ENCODE measurements around the gene ARHGEF7. TPM values are rescaled to one million over a fixed set of nuclear protein-coding genes. Genes with fewer than 3 reads are reported as not detected.

The ARHGEF7 gene
- total and polyA plus RNA-seq, 5 donors from 2014 or later = 7.1 to 84.9 (median 9.8) TPM

- H3K4me1 Mint-ChIP-seq = peaks cover 0 to 2% (median 0%) of the 10 kb centered on the region in 4 donors
- no peak for ATAC-seq (ENCODE audit: low read depth in 2 of 2)
Observed at GRCh38 chr13:111317042-111317550, 202.0 kb downstream of the ARHGEF7 start.

DNA sequence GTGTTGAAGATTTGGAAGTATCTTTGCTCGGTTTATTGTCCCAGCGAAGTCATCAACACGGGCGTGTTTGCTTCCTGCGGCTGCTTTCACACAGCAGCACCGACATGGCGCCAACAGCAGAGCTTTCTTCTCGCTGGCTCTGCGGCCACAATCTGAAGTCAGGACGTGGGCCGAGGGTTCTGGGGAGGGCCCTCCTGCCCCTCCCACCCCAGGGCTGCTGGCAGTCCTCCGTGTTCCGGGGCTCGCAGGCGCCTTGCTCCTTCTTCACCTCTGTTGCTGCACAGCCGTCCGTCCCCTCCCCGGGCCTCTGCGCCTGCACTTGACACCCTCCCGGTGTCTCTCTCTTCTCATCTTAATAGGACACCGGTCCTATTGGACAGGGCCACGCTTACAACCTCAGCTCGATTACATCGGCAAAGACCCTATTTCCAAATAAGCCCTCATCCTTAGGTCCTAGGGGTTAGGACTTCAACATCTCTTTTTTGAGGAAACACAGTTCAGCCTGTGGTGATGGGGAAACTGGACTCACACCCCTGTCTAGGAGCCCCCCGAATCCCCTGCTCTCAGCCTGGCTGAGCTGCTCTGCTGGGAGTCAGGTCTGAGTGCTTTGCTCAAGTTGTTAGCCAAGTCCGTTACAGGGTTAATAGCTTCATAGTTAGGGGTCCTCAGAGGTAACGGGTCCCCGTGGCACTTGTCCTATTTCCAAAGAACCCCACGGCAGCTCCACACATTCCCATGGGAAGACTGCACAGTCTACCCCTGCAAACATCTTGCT is 202.6 kb downstream of the ARHGEF7 start:
- ATAC-seq (ENCODE audit: low read depth in 2 of 2) = no peak
- no peaks in the 10 kb centered on the region for H3K27me3 Mint-ChIP-seq
- H3K9me3 Mint-ChIP-seq = peaks cover 0 to 2% (median 0%) of the 10 kb centered on the region in 7 donors
- H3K4me3 Mint-ChIP-seq = peak overlapping the region in 1 of 4 donors; percentile 13
- no peak overlapping the region for H3K4me3 ChIP-seq (ENCODE audit: low read depth, low read length)
- H3K36me3 ChIP-seq (ENCODE audit: control insufficient read depth, insufficient read depth, low read length) = no peaks in the 10 kb centered on the region
- H3K4me1 Mint-ChIP-seq = peaks cover 0 to 2% (median 0%) of the 10 kb centered on the region in 4 donors
- H3K9me3 ChIP-seq (ENCODE audit: control insufficient read depth in 2 of 2, low read length in 2 of 2) = no peaks in the 10 kb centered on the region
- no peaks in the 10 kb centered on the region for H3K27me3 ChIP-seq (ENCODE audit: control insufficient read depth, insufficient read depth, low read length)
- no peak for DNase-seq
- H3K4me1 ChIP-seq (ENCODE audit: control insufficient read depth, insufficient read depth, low read length, poor library complexity, severe bottlenecking) = no peaks in the 10 kb centered on the region
- H3K36me3 Mint-ChIP-seq = peaks cover 18% of the 10 kb centered on the region
- H3K27ac Mint-ChIP-seq = no peak overlapping the region
- no peak overlapping the region for H3K27ac ChIP-seq (ENCODE audit: insufficient read depth, low read length, poor library complexity, severe bottlenecking)

More at GRCh38 chr13:111317042-111317550, 202.0 kb downstream of the ARHGEF7 start:
- no peaks in the 10 kb centered on the region for H3K27me3 ChIP-seq (ENCODE audit: control insufficient read depth, insufficient read depth, low read length)
- no peaks in the 10 kb centered on the region for H3K36me3 ChIP-seq (ENCODE audit: control insufficient read depth, insufficient read depth, low read length)
- Mint-ChIP-seq H3K27ac (no peak overlapping the region), H3K4me3 (peak overlapping the region in 1 of 4 donors; percentile 13), H3K9me3 (peaks cover 0 to 3% (median 0%) of the 10 kb centered on the region in 7 donors), H3K27me3 (no peaks in the 10 kb centered on the region), H3K36me3 (peaks cover 18% of the 10 kb centered on the region)
- no peaks in the 10 kb centered on the region for H3K9me3 ChIP-seq (ENCODE audit: control insufficient read depth in 2 of 2, low read length in 2 of 2)
- H3K4me1 ChIP-seq (ENCODE audit: control insufficient read depth, insufficient read depth, low read length, poor library complexity, severe bottlenecking) = no peaks in the 10 kb centered on the region
- DNase-seq = no peak
- no peak overlapping the region for H3K27ac ChIP-seq (ENCODE audit: insufficient read depth, low read length, poor library complexity, severe bottlenecking)
- no peak overlapping the region for H3K4me3 ChIP-seq (ENCODE audit: low read depth, low read length)

DNA sequence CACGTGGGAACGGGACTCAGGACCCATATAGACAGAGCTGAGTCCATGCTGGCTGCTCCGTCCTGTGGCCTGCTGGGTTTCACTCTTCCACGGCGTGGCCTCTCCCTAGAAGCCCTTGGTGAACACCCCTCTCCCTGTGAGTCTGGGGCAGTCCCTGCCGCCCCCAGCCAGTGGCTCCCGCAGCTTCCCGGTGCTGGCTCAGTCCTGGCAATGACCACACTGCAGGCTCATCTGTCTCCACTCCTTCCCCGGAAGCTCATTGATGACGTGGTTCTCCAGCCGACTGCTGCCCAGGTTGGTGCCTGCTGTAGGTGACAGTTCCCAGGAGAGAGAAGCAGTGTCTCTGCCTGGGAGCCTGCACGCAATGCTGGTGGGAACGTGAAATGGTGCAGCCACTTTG is 203.3 kb downstream of the ARHGEF7 start:
- H3K9me3 ChIP-seq (ENCODE audit: control insufficient read depth in 2 of 2, low read length in 2 of 2) = no peaks in the 10 kb centered on the region
- no peaks in the 10 kb centered on the region for H3K4me1 ChIP-seq (ENCODE audit: control insufficient read depth, insufficient read depth, low read length, poor library complexity, severe bottlenecking)
- Mint-ChIP-seq H3K27ac (no peak overlapping the region), H3K36me3 (peaks cover 18% of the 10 kb centered on the region), H3K27me3 (no peaks in the 10 kb centered on the region), H3K4me1 (peaks cover 0 to 2% (median 0%) of the 10 kb centered on the region in 4 donors), H3K9me3 (peaks cover 0 to 2% (median 0%) of the 10 kb centered on the region in 7 donors), H3K4me3 (no peak overlapping the region)
- no peaks in the 10 kb centered on the region for H3K27me3 ChIP-seq (ENCODE audit: control insufficient read depth, insufficient read depth, low read length)
- ATAC-seq (ENCODE audit: low read depth in 2 of 2) = no peak
- H3K36me3 ChIP-seq (ENCODE audit: control insufficient read depth, insufficient read depth, low read length) = no peaks in the 10 kb centered on the region
- H3K27ac ChIP-seq (ENCODE audit: insufficient read depth, low read length, poor library complexity, severe bottlenecking) = no peak overlapping the region
- H3K4me3 ChIP-seq (ENCODE audit: low read depth, low read length) = no peak overlapping the region
- no peak for DNase-seq

DNA sequence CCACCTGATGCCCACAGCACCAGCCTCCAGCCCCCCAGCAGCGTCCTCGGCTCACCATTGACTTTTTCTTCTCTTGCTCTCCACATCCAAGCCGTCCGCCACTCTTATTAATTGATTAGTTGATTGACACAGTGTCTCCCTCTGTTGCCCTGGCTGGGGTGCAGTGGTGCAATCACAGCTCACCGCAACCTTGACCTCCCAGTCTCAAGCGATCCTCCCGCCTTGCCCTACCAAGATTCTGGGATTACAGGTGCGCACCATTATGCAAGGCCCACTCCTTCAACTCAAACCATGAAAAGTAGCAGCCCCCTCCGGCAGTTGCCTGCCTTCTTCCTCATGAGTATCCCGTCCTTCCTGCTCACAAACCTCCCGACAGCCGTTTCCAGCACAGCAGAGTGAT is 204.4 kb downstream of the ARHGEF7 start:
- Histone ChIP-seq H3K27me3 (ENCODE audit: control insufficient read depth, insufficient read depth, low read length) (no peaks in the 10 kb centered on the region), H3K4me1 (ENCODE audit: control insufficient read depth, insufficient read depth, low read length, poor library complexity, severe bottlenecking) (no peaks in the 10 kb centered on the region), H3K9me3 (ENCODE audit: control insufficient read depth in 2 of 2, low read length in 2 of 2) (no peaks in the 10 kb centered on the region), H3K27ac (ENCODE audit: insufficient read depth, low read length, poor library complexity, severe bottlenecking) (no peak overlapping the region), H3K4me3 (ENCODE audit: low read depth, low read length) (no peak overlapping the region), H3K36me3 (ENCODE audit: control insufficient read depth, insufficient read depth, low read length) (no peaks in the 10 kb centered on the region)
- Mint-ChIP-seq H3K9me3 (peaks cover 0 to 2% (median 0%) of the 10 kb centered on the region in 7 donors), H3K27me3 (no peaks in the 10 kb centered on the region), H3K4me3 (no peak overlapping the region), H3K36me3 (peaks cover 15% of the 10 kb centered on the region), H3K27ac (peak overlapping the region in 2 of 3 donors; percentile 36 to 70), H3K4me1 (peaks cover 0 to 5% (median 1%) of the 10 kb centered on the region in 4 donors)
- DNase-seq (no peak), ATAC-seq (ENCODE audit: low read depth in 2 of 2) (no peak)

- H3K4me1 ChIP-seq (ENCODE audit: control insufficient read depth, insufficient read depth, low read length, poor library complexity, severe bottlenecking) = no peaks in the 10 kb centered on the region
- no peak for ATAC-seq (ENCODE audit: low read depth in 2 of 2)
- peak within 1 kb of the TSS in 2 of 3 donors; percentile 36 to 70 for H3K27ac Mint-ChIP-seq
- no peaks in the 10 kb centered on the region for H3K36me3 ChIP-seq (ENCODE audit: control insufficient read depth, insufficient read depth, low read length)
- H3K9me3 Mint-ChIP-seq = peaks cover 0 to 2% (median 0%) of the 10 kb centered on the region in 7 donors
- peaks cover 0 to 5% (median 1%) of the 10 kb centered on the region in 4 donors for H3K4me1 Mint-ChIP-seq
- peaks cover 15% of the 10 kb centered on the region for H3K36me3 Mint-ChIP-seq
- H3K4me3 Mint-ChIP-seq = no peak within 1 kb of the TSS
- DNase-seq = no peak
- no peak within 1 kb of the TSS for H3K4me3 ChIP-seq (ENCODE audit: low read depth, low read length)
- H3K27me3 ChIP-seq (ENCODE audit: control insufficient read depth, insufficient read depth, low read length) = no peaks in the 10 kb centered on the region
- no peaks in the 10 kb centered on the region for H3K27me3 Mint-ChIP-seq
- H3K27ac ChIP-seq (ENCODE audit: insufficient read depth, low read length, poor library complexity, severe bottlenecking) = no peak within 1 kb of the TSS
- no peaks in the 10 kb centered on the region for H3K9me3 ChIP-seq (ENCODE audit: control insufficient read depth in 2 of 2, low read length in 2 of 2)
Observed at GRCh38 chr13:111319998-111320911, 205.1 kb downstream of the ARHGEF7 start, which contains the start of gene TEX29. Gene TEX29 (plus strand): TSS chr13:111320642. CDS start chr13:111320891, 249 bp downstream.

- Histone ChIP-seq H3K4me3 (ENCODE audit: low read depth, low read length) (no peak overlapping the region), H3K4me1 (ENCODE audit: control insufficient read depth, insufficient read depth, low read length, poor library complexity, severe bottlenecking) (no peaks in the 10 kb centered on the region), H3K9me3 (ENCODE audit: control insufficient read depth in 2 of 2, low read length in 2 of 2) (no peaks in the 10 kb centered on the region), H3K27me3 (ENCODE audit: control insufficient read depth, insufficient read depth, low read length) (no peaks in the 10 kb centered on the region), H3K27ac (ENCODE audit: insufficient read depth, low read length, poor library complexity, severe bottlenecking) (no peak overlapping the region), H3K36me3 (ENCODE audit: control insufficient read depth, insufficient read depth, low read length) (no peaks in the 10 kb centered on the region)
- Mint-ChIP-seq H3K36me3 (peaks cover 9% of the 10 kb centered on the region), H3K9me3 (peaks cover 0 to 2% (median 0%) of the 10 kb centered on the region in 7 donors), H3K27ac (no peak overlapping the region), H3K4me3 (no peak overlapping the region), H3K27me3 (no peaks in the 10 kb centered on the region), H3K4me1 (peaks cover 0 to 5% (median 1%) of the 10 kb centered on the region in 4 donors)
- DNase-seq = no peak
- no peak for ATAC-seq (ENCODE audit: low read depth in 2 of 2)
Observed at GRCh38 chr13:111322001-111322915, 207.1 kb downstream of the ARHGEF7 start.

GRCh38 chr13:111322916-111323331 is 207.8 kb downstream of the ARHGEF7 start:
- Histone ChIP-seq H3K27me3 (ENCODE audit: control insufficient read depth, insufficient read depth, low read length) (no peaks in the 10 kb centered on the region), H3K4me3 (ENCODE audit: low read depth, low read length) (no peak overlapping the region), H3K9me3 (ENCODE audit: control insufficient read depth in 2 of 2, low read length in 2 of 2) (no peaks in the 10 kb centered on the region), H3K36me3 (ENCODE audit: control insufficient read depth, insufficient read depth, low read length) (no peaks in the 10 kb centered on the region), H3K4me1 (ENCODE audit: control insufficient read depth, insufficient read depth, low read length, poor library complexity, severe bottlenecking) (no peaks in the 10 kb centered on the region), H3K27ac (ENCODE audit: insufficient read depth, low read length, poor library complexity, severe bottlenecking) (no peak overlapping the region)
- no peak for ATAC-seq (ENCODE audit: low read depth in 2 of 2)
- DNase-seq = no peak
- H3K36me3 Mint-ChIP-seq = peaks cover 6% of the 10 kb centered on the region
- peaks cover 0 to 5% (median 1%) of the 10 kb centered on the region in 4 donors for H3K4me1 Mint-ChIP-seq
- H3K27me3 Mint-ChIP-seq = no peaks in the 10 kb centered on the region
- H3K9me3 Mint-ChIP-seq = peaks cover 0 to 2% (median 0%) of the 10 kb centered on the region in 7 donors
- no peak overlapping the region for H3K4me3 Mint-ChIP-seq
- no peak overlapping the region for H3K27ac Mint-ChIP-seq
